Neural progenitor cell (in vitro differentiated cells): ENCODE data around the gene SLC7A9. TPM values are rescaled to one million over a fixed set of nuclear protein-coding genes. Genes with fewer than 3 reads are reported as not detected.
"Not testable (repeated sequence)": the region's sequence is repeated elsewhere in the genome, so short reads cannot be mapped to it uniquely, and the experiment has no call there.

Experiments used
- DNase-seq: peaks from one replicate; pipeline ENCODE4 v3.0.0-alpha.2; 2016; ENCODE audit warnings: low spot score
- H2AFZ ChIP-seq: fragments of 200-600 bp; sonication (generic); replicated peaks from 2 replicates; pipeline ENCODE4 v1.6.1; 2016; ENCODE audit warnings: antibody characterized with exemption
- H3F3A ChIP-seq: fragments of 200-600 bp; sonication (generic); 2 replicates; pipeline ENCODE4 v1.6.1; 2016; ENCODE audit warnings: antibody characterized with exemption, low read depth
- H3K27ac ChIP-seq: fragments of 200-600 bp; sonication (generic); 2 replicates; pipeline ENCODE4 v1.5.1; 2016; ENCODE audit warnings: mild to moderate bottlenecking
- H3K27me3 ChIP-seq: fragments of 200-600 bp; sonication (generic); 2 replicates; pipeline ENCODE4 v1.6.1; 2016; ENCODE audit warnings: mild to moderate bottlenecking, moderate library complexity
- H3K36me3 ChIP-seq: fragments of 200-600 bp; sonication (generic); 2 replicates; pipeline ENCODE4 v1.5.1; 2016
- H3K4me1 ChIP-seq: fragments of 200-600 bp; sonication (generic); 2 replicates; pipeline ENCODE4 v1.6.1; 2016; ENCODE audit warnings: mixed run types
- H3K4me2 ChIP-seq: fragments of 200-600 bp; sonication (generic); 2 replicates; pipeline ENCODE4 v1.6.1; 2016
- H3K4me3 ChIP-seq: fragments of 200-600 bp; sonication (generic); 2 replicates; pipeline ENCODE4 v1.5.1; 2016
- H3K79me2 ChIP-seq: fragments of 200-600 bp; sonication (generic); 2 replicates; pipeline ENCODE4 v1.6.1; 2016; ENCODE audit warnings: low read depth
- H3K9ac ChIP-seq: fragments of 200-600 bp; sonication (generic); 2 replicates; pipeline ENCODE4 v1.6.1; 2016
- H3K9me3 ChIP-seq: fragments of 200-600 bp; sonication (generic); 2 replicates; pipeline ENCODE4 v1.5.1; 2016; ENCODE audit warnings: low read depth
- H4K20me1 ChIP-seq: fragments of 200-600 bp; sonication (generic); 2 replicates; pipeline ENCODE4 v1.6.1; 2016; ENCODE audit warnings: low read depth
- H3K27ac Mint-ChIP-seq: 3 replicates; pipeline ENCODE4 v1.8.0; 2021; ENCODE audit warnings: mixed read lengths
- H3K27me3 Mint-ChIP-seq: 2 replicates; pipeline ENCODE4 v1.8.0; 2022; ENCODE audit warnings: low read depth, mild to moderate bottlenecking, inconsistent platforms, moderate library complexity, mixed read lengths; ENCODE audit not compliant: insufficient read depth
- H3K36me3 Mint-ChIP-seq: 3 replicates; pipeline ENCODE4 v1.8.0; 2021; ENCODE audit warnings: mixed read lengths
- H3K4me1 Mint-ChIP-seq: 3 replicates; pipeline ENCODE4 v1.8.0; 2021; ENCODE audit warnings: mixed read lengths
- H3K4me3 Mint-ChIP-seq: 3 replicates; pipeline ENCODE4 v1.8.0; 2021; ENCODE audit warnings: mild to moderate bottlenecking, moderate library complexity, mixed read lengths
- H3K9me3 Mint-ChIP-seq: 3 replicates; pipeline ENCODE4 v1.8.0; 2020; ENCODE audit warnings: mixed read lengths
- CTCF ChIP-seq: fragments of 200-600 bp; sonication (generic); IDR thresholded peaks from 2 replicates; pipeline ENCODE4 v1.5.1; 2017; ENCODE audit warnings: antibody characterized with exemption, mild to moderate bottlenecking
- EZH2 ChIP-seq: fragments of 200-600 bp; sonication (generic); IDR thresholded peaks from 2 replicates; pipeline ENCODE4 v1.6.1; 2017; ENCODE audit warnings: antibody characterized with exemption, mild to moderate bottlenecking, moderate library complexity
- EZH2phosphoT487 ChIP-seq: fragments of 200-600 bp; sonication (generic); IDR thresholded peaks from 2 replicates; pipeline ENCODE4 v1.6.1; 2017; ENCODE audit warnings: antibody characterized with exemption
- total RNA-seq: library from RNA; depleted of rRNA; stranded (reverse); fragments of >200 nt; gene quantifications from 2 replicates; pipeline ENCODE4 v1.2.3, GENCODE V29; 2015; ENCODE audit warnings: low replicate concordance

The SLC7A9 gene
- total RNA-seq, 1 donor from 2014 or later, result not detected

- Histone ChIP-seq H3K79me2 (no peaks in the 10 kb centered on the region), H3K4me2 (no peak overlapping the region), H3K4me1 (peaks cover 4% of the 10 kb centered on the region), H4K20me1 (no peaks in the 10 kb centered on the region), H3K27ac (no peak overlapping the region), H3K36me3 (no peaks in the 10 kb centered on the region), H2AFZ (no peak overlapping the region), H3K27me3 (no peaks in the 10 kb centered on the region), H3K9me3 (no peaks in the 10 kb centered on the region), H3F3A (no peaks in the 10 kb centered on the region), H3K4me3 (no peak overlapping the region), H3K9ac (no peak overlapping the region)
- DNase-seq, result no peak
- TF ChIP-seq EZH2phosphoT487 (no peak), EZH2 (no peak), CTCF (no peak)
- H3K9me3 Mint-ChIP-seq, result no peaks in the 10 kb centered on the region
- H3K36me3 Mint-ChIP-seq, result no peaks in the 10 kb centered on the region
- no peak overlapping the region for H3K27ac Mint-ChIP-seq
- H3K27me3 Mint-ChIP-seq, result no peaks in the 10 kb centered on the region
- H3K4me3 Mint-ChIP-seq, result no peak overlapping the region
- H3K4me1 Mint-ChIP-seq, result peaks cover 6% of the 10 kb centered on the region
These were observed 2.8 kb upstream of the SLC7A9 start for GRCh38 chr19:32872391-32872790.

- Histone ChIP-seq H3K4me2 (no peak overlapping the region), H3K27ac (no peak overlapping the region), H3K9me3 (no peaks in the 10 kb centered on the region), H3K9ac (no peak overlapping the region), H2AFZ (no peak overlapping the region), H3K4me3 (no peak overlapping the region), H3F3A (no peaks in the 10 kb centered on the region), H3K4me1 (peaks cover 4% of the 10 kb centered on the region), H3K27me3 (no peaks in the 10 kb centered on the region), H3K79me2 (no peaks in the 10 kb centered on the region), H3K36me3 (no peaks in the 10 kb centered on the region), H4K20me1 (no peaks in the 10 kb centered on the region)
- H3K4me3 Mint-ChIP-seq, result no peak overlapping the region
- no peak for DNase-seq
- H3K4me1 Mint-ChIP-seq, result peaks cover 6% of the 10 kb centered on the region
- no peaks in the 10 kb centered on the region for H3K36me3 Mint-ChIP-seq
- no peaks in the 10 kb centered on the region for H3K9me3 Mint-ChIP-seq
- no peaks in the 10 kb centered on the region for H3K27me3 Mint-ChIP-seq
- H3K27ac Mint-ChIP-seq, result no peak overlapping the region
- TF ChIP-seq EZH2phosphoT487 (no peak), EZH2 (no peak)
These were observed 1.4 kb upstream of the SLC7A9 start for GRCh38 chr19:32870981-32871451.

- Histone ChIP-seq H3F3A (no peaks in the 10 kb centered on the region), H3K4me2 (no peak overlapping the region), H3K9me3 (no peaks in the 10 kb centered on the region), H4K20me1 (no peaks in the 10 kb centered on the region), H3K79me2 (no peaks in the 10 kb centered on the region), H3K4me3 (no peak overlapping the region), H3K27me3 (no peaks in the 10 kb centered on the region), H2AFZ (peak overlapping the region; percentile 31), H3K36me3 (no peaks in the 10 kb centered on the region), H3K27ac (no peak overlapping the region), H3K9ac (no peak overlapping the region), H3K4me1 (no peaks in the 10 kb centered on the region)
- TF ChIP-seq EZH2, result no peak
- TF ChIP-seq EZH2phosphoT487, result no peak
- no peak for TF ChIP-seq CTCF
- peak; percentile 34 for DNase-seq
- H3K4me1 Mint-ChIP-seq, result no peaks in the 10 kb centered on the region
- H3K4me3 Mint-ChIP-seq, result no peak overlapping the region
- H3K27ac Mint-ChIP-seq, result no peak overlapping the region
- H3K36me3 Mint-ChIP-seq, result no peaks in the 10 kb centered on the region
- H3K27me3 Mint-ChIP-seq, result no peaks in the 10 kb centered on the region
- no peaks in the 10 kb centered on the region for H3K9me3 Mint-ChIP-seq
These were observed 503 bp upstream of the SLC7A9 start for GRCh38 chr19:32869966-32870573.

- Histone ChIP-seq H3K9ac (no peak overlapping the region), H3K4me3 (no peak overlapping the region), H3K36me3 (no peaks in the 10 kb centered on the region), H3K9me3 (no peaks in the 10 kb centered on the region), H3K27ac (no peak overlapping the region), H3K79me2 (no peaks in the 10 kb centered on the region), H3F3A (no peaks in the 10 kb centered on the region), H3K27me3 (no peaks in the 10 kb centered on the region), H3K4me1 (no peaks in the 10 kb centered on the region), H2AFZ (no peak overlapping the region), H3K4me2 (no peak overlapping the region), H4K20me1 (no peaks in the 10 kb centered on the region)
- no peaks in the 10 kb centered on the region for H3K36me3 Mint-ChIP-seq
- no peaks in the 10 kb centered on the region for H3K9me3 Mint-ChIP-seq
- TF ChIP-seq CTCF, result no peak
- TF ChIP-seq EZH2, result no peak
- no peaks in the 10 kb centered on the region for H3K4me1 Mint-ChIP-seq
- H3K27ac Mint-ChIP-seq, result no peak overlapping the region
- no peak for DNase-seq
- H3K27me3 Mint-ChIP-seq, result no peaks in the 10 kb centered on the region
- no peak overlapping the region for H3K4me3 Mint-ChIP-seq
These were observed 1.2 kb downstream of the SLC7A9 start for GRCh38 chr19:32868206-32868950.

- not testable (repeated sequence) for H4K20me1 ChIP-seq, H3K4me1 Mint-ChIP-seq, H3K27me3 ChIP-seq, H3K4me2 ChIP-seq, DNase-seq, H3K4me3 ChIP-seq, H3K9me3 Mint-ChIP-seq, H3K9me3 ChIP-seq, H2AFZ ChIP-seq, H3K4me1 ChIP-seq, H3K79me2 ChIP-seq, H3K4me3 Mint-ChIP-seq, H3K27me3 Mint-ChIP-seq, H3K27ac Mint-ChIP-seq, H3K27ac ChIP-seq, H3K9ac ChIP-seq, H3F3A ChIP-seq, H3K36me3 ChIP-seq, H3K36me3 Mint-ChIP-seq
These were observed 2.1 kb downstream of the SLC7A9 start for GRCh38 chr19:32867436-32867835.
